Measurements from ENCODE around the gene YIF1B. TPM values are rescaled to one million over a fixed set of nuclear protein-coding genes. Genes with fewer than 3 reads are reported as not detected.

Gene YIF1B
- total RNA-seq, 1 donor from 2014 or later: 54.6 TPM

- no peaks in the 10 kb centered on the region for H3K9me3 Mint-ChIP-seq (ENCODE audit: unreplicated experiment)
- no peak for TF ChIP-seq CTCF (IDR thresholded peaks at IDR 0.05)
- DNase-seq (ENCODE audit: extremely low spot score, unreplicated experiment): no peak
- H3K27me3 Mint-ChIP-seq (ENCODE audit: unreplicated experiment): no peaks in the 10 kb centered on the region
- H3K36me3 Mint-ChIP-seq (ENCODE audit: unreplicated experiment): peaks cover 2% of the 10 kb centered on the region
- no peak overlapping the region for H3K4me3 Mint-ChIP-seq (ENCODE audit: unreplicated experiment)
- H3K4me1 Mint-ChIP-seq (ENCODE audit: unreplicated experiment): peaks cover 46% of the 10 kb centered on the region
- no peak overlapping the region for H3K27ac Mint-ChIP-seq (ENCODE audit: unreplicated experiment)
Observed at GRCh38 chr19:38317104-38317612, 1.4 kb upstream of the YIF1B start.

- TF ChIP-seq CTCF (IDR thresholded peaks at IDR 0.05): no peak
- H3K4me1 Mint-ChIP-seq (ENCODE audit: unreplicated experiment): peaks cover 41% of the 10 kb centered on the region
- peak overlapping the region; percentile 91 for H3K27ac Mint-ChIP-seq (ENCODE audit: unreplicated experiment)
- DNase-seq (ENCODE audit: extremely low spot score, unreplicated experiment): no peak
- H3K9me3 Mint-ChIP-seq (ENCODE audit: unreplicated experiment): no peaks in the 10 kb centered on the region
- H3K27me3 Mint-ChIP-seq (ENCODE audit: unreplicated experiment): no peaks in the 10 kb centered on the region
- H3K36me3 Mint-ChIP-seq (ENCODE audit: unreplicated experiment): no peaks in the 10 kb centered on the region
- H3K4me3 Mint-ChIP-seq (ENCODE audit: unreplicated experiment): peak overlapping the region; percentile 70
Observed at GRCh38 chr19:38316477-38317067, 825 bp upstream of the YIF1B start.

GRCh38 chr19:38310986-38311385, 4.8 kb downstream of the YIF1B start:
- H3K27ac Mint-ChIP-seq (ENCODE audit: unreplicated experiment): no peak overlapping the region
- DNase-seq (ENCODE audit: extremely low spot score, unreplicated experiment): no peak
- H3K4me3 Mint-ChIP-seq (ENCODE audit: unreplicated experiment): no peak overlapping the region
- H3K36me3 Mint-ChIP-seq (ENCODE audit: unreplicated experiment): peaks cover 6% of the 10 kb centered on the region
- H3K4me1 Mint-ChIP-seq (ENCODE audit: unreplicated experiment): peaks cover 13% of the 10 kb centered on the region
- TF ChIP-seq CTCF (IDR thresholded peaks at IDR 0.05): no peak
- H3K9me3 Mint-ChIP-seq (ENCODE audit: unreplicated experiment): no peaks in the 10 kb centered on the region
- H3K27me3 Mint-ChIP-seq (ENCODE audit: unreplicated experiment): no peaks in the 10 kb centered on the region

- Mint-ChIP-seq H3K27me3 (ENCODE audit: unreplicated experiment) (no peaks in the 10 kb centered on the region), H3K4me1 (ENCODE audit: unreplicated experiment) (peaks cover 12% of the 10 kb centered on the region), H3K4me3 (ENCODE audit: unreplicated experiment) (no peak overlapping the region), H3K27ac (ENCODE audit: unreplicated experiment) (no peak overlapping the region), H3K9me3 (ENCODE audit: unreplicated experiment) (no peaks in the 10 kb centered on the region), H3K36me3 (ENCODE audit: unreplicated experiment) (peaks cover 6% of the 10 kb centered on the region)
- no peak for TF ChIP-seq CTCF (IDR thresholded peaks at IDR 0.05)
- DNase-seq (ENCODE audit: extremely low spot score, unreplicated experiment): no peak
Observed at GRCh38 chr19:38310279-38310670, 5.5 kb downstream of the YIF1B start.

- DNase-seq (ENCODE audit: extremely low spot score, unreplicated experiment): no peak
- Mint-ChIP-seq H3K4me1 (ENCODE audit: unreplicated experiment) (peaks cover 9% of the 10 kb centered on the region), H3K9me3 (ENCODE audit: unreplicated experiment) (no peaks in the 10 kb centered on the region), H3K36me3 (ENCODE audit: unreplicated experiment) (peaks cover 6% of the 10 kb centered on the region), H3K27ac (ENCODE audit: unreplicated experiment) (no peak overlapping the region), H3K4me3 (ENCODE audit: unreplicated experiment) (no peak overlapping the region), H3K27me3 (ENCODE audit: unreplicated experiment) (no peaks in the 10 kb centered on the region)
- no peak for TF ChIP-seq CTCF (IDR thresholded peaks at IDR 0.05)
Observed at GRCh38 chr19:38309615-38310278, 6.0 kb downstream of the YIF1B start.
